GM18909 (cell line): ENCODE results near the gene GPR55.
"Not testable (repeated sequence)": the region's sequence is repeated elsewhere in the genome, so short reads cannot be mapped to it uniquely, and the experiment has no call there.

Experiments used
- ATAC-seq: cut with Tn5 transposase; IDR thresholded peaks from one replicate; pipeline ENCODE4 v1.9.1; 2021; ENCODE audit warnings: mild to moderate bottlenecking; ENCODE audit not compliant: unreplicated experiment, poor library complexity

The GPR55 gene

GRCh38 chr2:230924470-230925341 is at the start of gene GPR55:
Gene GPR55, minus strand, starts transcription at chr2:230925242. Its CDS starts 14,280 bp downstream, at chr2:230910962.
- peak; percentile 51 for ATAC-seq

GRCh38 chr2:230974096-230974913 is 49.3 kb upstream of the GPR55 start:
- ATAC-seq: peak; percentile 89

GRCh38 chr2:230972046-230972445 is 47.0 kb upstream of the GPR55 start:
- no peak for ATAC-seq

GRCh38 chr2:230969659-230970015 is 44.6 kb upstream of the GPR55 start:
- no peak for ATAC-seq

- no peak for ATAC-seq
Observed at GRCh38 chr2:230968921-230969658, 44.0 kb upstream of the GPR55 start.

GRCh38 chr2:230968314-230968713 is 43.3 kb upstream of the GPR55 start:
- ATAC-seq: not testable (repeated sequence)

GRCh38 chr2:230967113-230967512 is 42.1 kb upstream of the GPR55 start:
- no peak for ATAC-seq

- ATAC-seq: no peak
Observed at GRCh38 chr2:230964136-230964730, 39.2 kb upstream of the GPR55 start.

GRCh38 chr2:230961091-230961491 is 36.0 kb upstream of the GPR55 start:
- ATAC-seq: no peak

- ATAC-seq: no peak
Observed at GRCh38 chr2:230960026-230960425, 35.0 kb upstream of the GPR55 start.

GRCh38 chr2:230958820-230959756 is 34.0 kb upstream of the GPR55 start:
- no peak for ATAC-seq

- no peak for ATAC-seq
Observed at GRCh38 chr2:230957756-230958391, 32.8 kb upstream of the GPR55 start.

GRCh38 chr2:230956827-230957755 is 32.0 kb upstream of the GPR55 start:
- peak; percentile 73 for ATAC-seq

GRCh38 chr2:230955163-230955737 is 30.2 kb upstream of the GPR55 start:
- no peak for ATAC-seq

- ATAC-seq: no peak
Observed at GRCh38 chr2:230954746-230955145, 29.7 kb upstream of the GPR55 start.

GRCh38 chr2:230953845-230954244 is 28.8 kb upstream of the GPR55 start:
- no peak for ATAC-seq

- ATAC-seq: no peak
Observed at GRCh38 chr2:230952226-230952956, 27.3 kb upstream of the GPR55 start.
